ENCODE measurements around the gene NEUROG1. TPM values are rescaled to one million over a fixed set of nuclear protein-coding genes. Genes with fewer than 3 reads are reported as not detected.

NEUROG1 gene
- total RNA-seq, 1 donor from 2014 or later = not detected

DNA sequence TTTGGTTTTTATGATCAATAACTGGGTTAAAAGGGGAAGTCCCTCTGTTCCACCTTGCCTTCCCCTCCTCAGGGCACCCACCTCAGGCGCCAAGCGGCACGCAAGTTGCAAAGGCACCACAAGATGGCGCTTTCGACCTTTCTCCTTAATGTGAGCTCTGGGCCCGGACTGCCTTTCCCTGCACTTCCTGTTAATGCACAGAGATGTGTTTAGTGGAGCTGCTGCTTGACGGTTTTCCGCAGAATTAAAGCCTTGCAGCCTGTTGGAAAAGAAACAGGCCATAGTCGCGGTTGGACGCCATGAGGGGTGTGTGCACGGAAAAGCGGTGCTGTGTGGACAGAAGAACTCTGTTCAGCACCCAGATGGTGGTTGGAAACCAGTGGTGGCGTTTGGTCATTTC is 25.1 kb upstream of the NEUROG1 start:
- peak in 1 of 2 donors; percentile 76 for DNase-seq (ENCODE audit: low spot score in 2 of 2)
- Histone ChIP-seq H3K4me1 (no peaks in the 10 kb centered on the region), H3K4me3 (no peak overlapping the region), H3K27ac (no peak overlapping the region), H3K36me3 (no peaks in the 10 kb centered on the region), H3K9me3 (no peaks in the 10 kb centered on the region), H3K27me3 (no peaks in the 10 kb centered on the region)
- intact Hi-C loops (cut with DNase I) = no loop called here
- peak; percentile 37 to 64 (median 38) for TF ChIP-seq CTCF (IDR thresholded peaks at IDR 0.05)

GRCh38 chr5:135559354-135559753 is 23.6 kb upstream of the NEUROG1 start:
- DNase-seq (ENCODE audit: low spot score in 2 of 2) = no peak
- no peak overlapping the region for H3K27ac ChIP-seq
- H3K4me3 ChIP-seq = no peak overlapping the region
- TF ChIP-seq CTCF (IDR thresholded peaks at IDR 0.05) = no peak
- intact Hi-C loops (cut with DNase I) = no loop called here
- no peaks in the 10 kb centered on the region for H3K36me3 ChIP-seq
- H3K27me3 ChIP-seq = peaks cover 4% of the 10 kb centered on the region
- no peaks in the 10 kb centered on the region for H3K4me1 ChIP-seq
- no peaks in the 10 kb centered on the region for H3K9me3 ChIP-seq

DNA sequence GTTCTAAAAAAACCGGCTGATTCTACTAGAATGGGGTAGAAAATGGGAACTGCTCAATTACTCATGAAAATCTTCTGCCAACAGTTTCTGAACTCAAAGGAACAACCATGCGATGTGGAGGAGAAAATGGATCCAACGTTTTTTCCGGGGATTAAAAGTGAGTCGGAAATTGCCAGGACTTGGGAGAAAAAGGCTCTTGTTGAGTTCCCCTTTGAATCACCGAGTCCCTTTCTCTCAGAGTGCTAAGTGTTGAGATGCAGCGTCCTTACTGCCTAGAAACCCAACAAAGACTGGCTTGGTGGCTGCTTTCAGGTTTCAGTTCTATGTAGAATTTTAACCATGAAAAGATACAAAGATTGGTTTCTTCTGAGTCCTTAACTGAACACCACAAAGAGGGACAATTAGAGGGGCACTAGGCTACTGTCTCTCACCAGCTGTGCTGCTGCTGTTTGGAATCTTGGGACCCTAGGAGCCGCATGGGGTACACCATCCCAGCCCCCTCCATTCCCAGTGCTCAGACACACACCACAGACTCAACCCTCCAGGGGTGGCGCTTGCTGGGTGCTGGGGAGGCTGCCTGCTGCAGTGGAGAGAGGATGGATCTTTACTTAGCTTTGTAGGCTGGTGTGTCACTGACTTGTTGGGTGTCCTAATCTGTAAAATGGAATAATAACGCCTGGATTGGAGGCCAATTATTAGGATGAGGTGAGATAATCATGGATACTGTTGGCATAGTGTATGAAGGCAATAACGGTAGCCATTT is 21.5 kb upstream of the NEUROG1 start:
- no peak for DNase-seq (ENCODE audit: low spot score in 2 of 2)
- Histone ChIP-seq H3K27ac (no peak overlapping the region), H3K27me3 (peaks cover 4% of the 10 kb centered on the region), H3K36me3 (no peaks in the 10 kb centered on the region), H3K9me3 (no peaks in the 10 kb centered on the region), H3K4me1 (no peaks in the 10 kb centered on the region), H3K4me3 (no peak overlapping the region)
- intact Hi-C loops (cut with DNase I) = no loop called here
- no peak for TF ChIP-seq CTCF (IDR thresholded peaks at IDR 0.05)

GRCh38 chr5:135556620-135557019 is 20.9 kb upstream of the NEUROG1 start:
- H3K27me3 ChIP-seq = peaks cover 4% of the 10 kb centered on the region
- intact Hi-C loops (cut with DNase I) = no loop called here
- no peak overlapping the region for H3K4me3 ChIP-seq
- DNase-seq (ENCODE audit: low spot score in 2 of 2) = no peak
- H3K36me3 ChIP-seq = no peaks in the 10 kb centered on the region
- no peaks in the 10 kb centered on the region for H3K9me3 ChIP-seq
- TF ChIP-seq CTCF (IDR thresholded peaks at IDR 0.05) = no peak
- H3K27ac ChIP-seq = no peak overlapping the region
- H3K4me1 ChIP-seq = no peaks in the 10 kb centered on the region

DNA sequence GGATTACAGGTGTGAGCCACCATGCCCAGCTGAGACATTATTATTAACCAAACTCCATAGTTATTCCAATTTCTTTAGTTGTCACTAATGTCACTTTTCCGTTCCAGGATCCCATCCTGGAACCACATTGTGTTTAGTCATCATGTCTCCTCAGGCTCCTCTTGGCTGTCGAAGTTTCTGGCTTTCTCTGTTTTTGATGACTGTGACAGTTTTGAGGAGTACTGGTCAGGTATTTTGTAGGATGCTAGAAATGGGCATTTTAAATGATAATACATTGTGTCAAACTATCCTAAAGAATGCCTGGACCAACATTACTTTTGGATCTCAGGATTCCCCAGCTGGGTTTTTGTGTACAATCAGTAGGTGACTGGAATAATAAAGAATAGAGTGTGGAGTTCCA is 19.8 kb upstream of the NEUROG1 start:
- intact Hi-C loops (cut with DNase I) = no loop called here
- no peaks in the 10 kb centered on the region for H3K9me3 ChIP-seq
- H3K27me3 ChIP-seq = peaks cover 4% of the 10 kb centered on the region
- H3K36me3 ChIP-seq = no peaks in the 10 kb centered on the region
- H3K4me1 ChIP-seq = no peaks in the 10 kb centered on the region
- TF ChIP-seq CTCF (IDR thresholded peaks at IDR 0.05) = no peak
- no peak overlapping the region for H3K27ac ChIP-seq
- DNase-seq (ENCODE audit: low spot score in 2 of 2) = no peak
- H3K4me3 ChIP-seq = no peak overlapping the region

All from ascending aorta (tissue), 2 donors.